Fibroblast of skin of scalp (primary cell): ENCODE data around the gene PACS2.

Source experiments
- DNase-seq: peaks from one replicate; pipeline ENCODE4 v3.0.0-alpha.2; 2013

The PACS2 gene

GRCh38 chr14:105369653-105370040 lies 55.1 kb downstream of the PACS2 start:
- DNase-seq: no peak

GRCh38 chr14:105374389-105374788 lies 59.8 kb downstream of the PACS2 start:
- no peak for DNase-seq

GRCh38 chr14:105375635-105376057 lies 61.1 kb downstream of the PACS2 start:
- DNase-seq: no peak

- no peak for DNase-seq
Observed at GRCh38 chr14:105376521-105377440, 62.2 kb downstream of the PACS2 start.

- DNase-seq: no peak
Observed at GRCh38 chr14:105377555-105378182, 63.1 kb downstream of the PACS2 start.

GRCh38 chr14:105378199-105378598 lies 63.7 kb downstream of the PACS2 start:
- DNase-seq: no peak

- no peak for DNase-seq
Observed at GRCh38 chr14:105378873-105379685, 64.5 kb downstream of the PACS2 start.

- DNase-seq: no peak
Observed at GRCh38 chr14:105379946-105380345, 65.4 kb downstream of the PACS2 start.

- no peak for DNase-seq
Observed at GRCh38 chr14:105380756-105381155, 66.2 kb downstream of the PACS2 start.

- no peak for DNase-seq
Observed at GRCh38 chr14:105381446-105382342, 67.1 kb downstream of the PACS2 start.

- DNase-seq: no peak
Observed at GRCh38 chr14:105382343-105383082, 68.0 kb downstream of the PACS2 start.

GRCh38 chr14:105383083-105383730 lies 68.7 kb downstream of the PACS2 start:
- DNase-seq: no peak

GRCh38 chr14:105384041-105384557 lies 69.6 kb downstream of the PACS2 start:
- no peak for DNase-seq

GRCh38 chr14:105384605-105385321 lies 70.2 kb downstream of the PACS2 start:
- no peak for DNase-seq

GRCh38 chr14:105385322-105385637 lies 70.7 kb downstream of the PACS2 start:
- DNase-seq: no peak

- no peak for DNase-seq
Observed at GRCh38 chr14:105385698-105386365, 71.3 kb downstream of the PACS2 start.

GRCh38 chr14:105386581-105387529 lies 72.3 kb downstream of the PACS2 start:
- no peak for DNase-seq

- no peak for DNase-seq
Observed at GRCh38 chr14:105387530-105387922, 73.0 kb downstream of the PACS2 start.
